ENCODE measurements around the gene LRRC4B. TPM values are rescaled to one million over a fixed set of nuclear protein-coding genes. Genes with fewer than 3 reads are reported as not detected.

The LRRC4B gene
- polyA plus RNA-seq, 4 donors = 1.1 to 5.4 (median 3.2) TPM; not detected in 1

- Histone ChIP-seq H3K4me1 (ENCODE audit: control insufficient read depth in 3 of 3, insufficient read depth in 2 of 3, low read depth in 1 of 3, low read length in 2 of 3) (no peaks in the 10 kb centered on the region), H3K4me3 (ENCODE audit: low read depth in 1 of 3, low read length in 3 of 3) (no peak overlapping the region), H3K36me3 (ENCODE audit: control insufficient read depth in 3 of 3, insufficient read depth in 2 of 3, low read depth in 1 of 3, low read length in 3 of 3) (no peaks in the 10 kb centered on the region), H3K27ac (ENCODE audit: low read depth in 1 of 3, low read length in 2 of 3) (no peak overlapping the region), H3K9me3 (ENCODE audit: control insufficient read depth in 2 of 2, insufficient read depth in 1 of 2, low read depth in 1 of 2, low read length in 1 of 2) (no peaks in the 10 kb centered on the region), H3K27me3 (ENCODE audit: control insufficient read depth in 3 of 3, insufficient read depth in 3 of 3, low read length in 3 of 3) (peaks cover 0 to 30% (median 20%) of the 10 kb centered on the region in 3 donors)
- FAIRE-seq = no peak
- no peak for DNase-seq
- 7 to 11% (median 10%) methylated on average over 28 to 36 of the region's 36 CpGs for WGBS, 3 donors
These were observed 2.0 kb downstream of the LRRC4B start for GRCh38 chr19:50565984-50566903.

GRCh38 chr19:50564229-50565105 lies 3.8 kb downstream of the LRRC4B start:
- Histone ChIP-seq H3K27ac (ENCODE audit: low read depth in 1 of 3, low read length in 2 of 3) (no peak overlapping the region), H3K4me3 (ENCODE audit: low read depth in 1 of 3, low read length in 3 of 3) (no peak overlapping the region), H3K27me3 (ENCODE audit: control insufficient read depth in 3 of 3, insufficient read depth in 3 of 3, low read length in 3 of 3) (peaks cover 0 to 30% (median 16%) of the 10 kb centered on the region in 3 donors), H3K36me3 (ENCODE audit: control insufficient read depth in 3 of 3, insufficient read depth in 2 of 3, low read depth in 1 of 3, low read length in 3 of 3) (no peaks in the 10 kb centered on the region), H3K4me1 (ENCODE audit: control insufficient read depth in 3 of 3, insufficient read depth in 2 of 3, low read depth in 1 of 3, low read length in 2 of 3) (no peaks in the 10 kb centered on the region), H3K9me3 (ENCODE audit: control insufficient read depth in 2 of 2, insufficient read depth in 1 of 2, low read depth in 1 of 2, low read length in 1 of 2) (no peaks in the 10 kb centered on the region)
- DNase-seq (no peak), FAIRE-seq (no peak)
- 32 to 54% (median 53%) methylated on average over 19 to 22 of the region's 22 CpGs for WGBS, 3 donors

DNA sequence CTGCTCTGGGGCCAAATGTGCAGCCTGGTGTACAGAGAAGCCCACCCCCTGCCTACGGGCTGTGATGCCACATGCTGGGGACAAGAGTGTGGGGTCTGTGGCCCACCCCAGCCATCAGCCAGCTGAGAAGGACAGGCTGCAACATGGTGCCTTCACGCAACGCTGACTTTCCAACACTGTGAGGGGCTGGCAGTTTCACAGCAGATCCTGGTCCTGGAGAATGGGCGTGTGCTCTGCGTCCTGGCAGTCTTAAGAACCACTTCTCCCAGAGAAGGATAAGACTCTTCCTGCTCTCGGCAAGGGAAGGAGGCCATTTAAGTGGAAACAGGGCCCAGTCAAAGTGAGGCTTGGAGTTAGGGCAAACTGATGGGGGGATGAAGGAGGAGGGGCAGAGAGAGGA lies 4.6 kb downstream of the LRRC4B start:
- H3K9me3 ChIP-seq (ENCODE audit: control insufficient read depth in 2 of 2, insufficient read depth in 1 of 2, low read depth in 1 of 2, low read length in 1 of 2) = no peaks in the 10 kb centered on the region
- no peak overlapping the region for H3K4me3 ChIP-seq (ENCODE audit: low read depth in 1 of 3, low read length in 3 of 3)
- FAIRE-seq (no peak), DNase-seq (no peak)
- 58 to 61% (median 58%) methylated on average over 4 to 6 of the region's 6 CpGs for WGBS, 3 donors
- H3K27me3 ChIP-seq (ENCODE audit: control insufficient read depth in 3 of 3, insufficient read depth in 3 of 3, low read length in 3 of 3) = peaks cover 0 to 27% (median 14%) of the 10 kb centered on the region in 3 donors
- no peaks in the 10 kb centered on the region for H3K4me1 ChIP-seq (ENCODE audit: control insufficient read depth in 3 of 3, insufficient read depth in 2 of 3, low read depth in 1 of 3, low read length in 2 of 3)
- no peak overlapping the region for H3K27ac ChIP-seq (ENCODE audit: low read depth in 1 of 3, low read length in 2 of 3)
- H3K36me3 ChIP-seq (ENCODE audit: control insufficient read depth in 3 of 3, insufficient read depth in 2 of 3, low read depth in 1 of 3, low read length in 3 of 3) = no peaks in the 10 kb centered on the region

GRCh38 chr19:50562996-50563395 lies 5.2 kb downstream of the LRRC4B start:
- WGBS, 3 donors = 80 to 84% (median 80%) methylated on average over 8 to 9 of the region's 9 CpGs
- H3K9me3 ChIP-seq (ENCODE audit: control insufficient read depth in 2 of 2, insufficient read depth in 1 of 2, low read depth in 1 of 2, low read length in 1 of 2) = no peaks in the 10 kb centered on the region
- no peak for FAIRE-seq
- no peak overlapping the region for H3K27ac ChIP-seq (ENCODE audit: low read depth in 1 of 3, low read length in 2 of 3)
- no peaks in the 10 kb centered on the region for H3K36me3 ChIP-seq (ENCODE audit: control insufficient read depth in 3 of 3, insufficient read depth in 2 of 3, low read depth in 1 of 3, low read length in 3 of 3)
- H3K4me1 ChIP-seq (ENCODE audit: control insufficient read depth in 3 of 3, insufficient read depth in 2 of 3, low read depth in 1 of 3, low read length in 2 of 3) = no peaks in the 10 kb centered on the region
- DNase-seq = no peak
- H3K4me3 ChIP-seq (ENCODE audit: low read depth in 1 of 3, low read length in 3 of 3) = no peak overlapping the region
- peaks cover 0 to 30% (median 14%) of the 10 kb centered on the region in 3 donors for H3K27me3 ChIP-seq (ENCODE audit: control insufficient read depth in 3 of 3, insufficient read depth in 3 of 3, low read length in 3 of 3)

- H3K9me3 ChIP-seq (ENCODE audit: control insufficient read depth in 2 of 2, insufficient read depth in 1 of 2, low read depth in 1 of 2, low read length in 1 of 2) = no peaks in the 10 kb centered on the region
- H3K27me3 ChIP-seq (ENCODE audit: control insufficient read depth in 3 of 3, insufficient read depth in 3 of 3, low read length in 3 of 3) = peaks cover 0 to 30% (median 14%) of the 10 kb centered on the region in 3 donors
- no peaks in the 10 kb centered on the region for H3K36me3 ChIP-seq (ENCODE audit: control insufficient read depth in 3 of 3, insufficient read depth in 2 of 3, low read depth in 1 of 3, low read length in 3 of 3)
- no peaks in the 10 kb centered on the region for H3K4me1 ChIP-seq (ENCODE audit: control insufficient read depth in 3 of 3, insufficient read depth in 2 of 3, low read depth in 1 of 3, low read length in 2 of 3)
- FAIRE-seq = no peak
- H3K4me3 ChIP-seq (ENCODE audit: low read depth in 1 of 3, low read length in 3 of 3) = no peak overlapping the region
- no peak for DNase-seq
- H3K27ac ChIP-seq (ENCODE audit: low read depth in 1 of 3, low read length in 2 of 3) = no peak overlapping the region
- WGBS, 3 donors = 27 to 62% (median 40%) methylated on average over 4 of the region's 4 CpGs
These were observed 5.9 kb downstream of the LRRC4B start for GRCh38 chr19:50562329-50562728.

GRCh38 chr19:50559636-50560035 lies 8.6 kb downstream of the LRRC4B start:
- Histone ChIP-seq H3K36me3 (ENCODE audit: control insufficient read depth in 3 of 3, insufficient read depth in 2 of 3, low read depth in 1 of 3, low read length in 3 of 3) (no peaks in the 10 kb centered on the region), H3K27me3 (ENCODE audit: control insufficient read depth in 3 of 3, insufficient read depth in 3 of 3, low read length in 3 of 3) (peaks cover 0 to 10% (median 6%) of the 10 kb centered on the region in 3 donors), H3K27ac (ENCODE audit: low read depth in 1 of 3, low read length in 2 of 3) (no peak overlapping the region), H3K4me3 (ENCODE audit: low read depth in 1 of 3, low read length in 3 of 3) (no peak overlapping the region), H3K4me1 (ENCODE audit: control insufficient read depth in 3 of 3, insufficient read depth in 2 of 3, low read depth in 1 of 3, low read length in 2 of 3) (peaks cover 0 to 5% (median 2%) of the 10 kb centered on the region in 3 donors), H3K9me3 (ENCODE audit: control insufficient read depth in 2 of 2, insufficient read depth in 1 of 2, low read depth in 1 of 2, low read length in 1 of 2) (no peaks in the 10 kb centered on the region)
- no peak for FAIRE-seq
- WGBS, 3 donors = 41 to 58% (median 48%) methylated on average over 10 of the region's 10 CpGs
- no peak for DNase-seq

DNA sequence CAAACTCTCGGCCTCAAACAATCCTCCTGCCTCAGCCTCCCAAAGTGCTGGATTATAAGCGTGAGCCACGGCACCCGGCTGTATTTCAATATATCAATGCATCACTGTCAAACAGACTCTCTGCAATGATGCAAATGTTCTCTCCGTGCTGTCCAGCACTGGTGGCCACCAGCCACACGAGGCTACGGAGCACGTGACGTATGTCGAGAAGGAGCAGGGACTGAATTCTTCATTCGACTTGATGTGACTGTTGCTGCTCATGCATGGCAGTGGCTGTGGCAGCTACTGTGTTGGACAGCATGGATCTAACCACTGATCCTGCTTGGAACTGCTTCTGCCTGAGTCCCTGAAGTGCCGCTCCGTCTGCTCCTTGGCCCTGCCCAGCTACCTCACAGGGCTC lies 9.8 kb downstream of the LRRC4B start:
- Histone ChIP-seq H3K4me1 (ENCODE audit: control insufficient read depth in 3 of 3, insufficient read depth in 2 of 3, low read depth in 1 of 3, low read length in 2 of 3) (peaks cover 0 to 5% (median 2%) of the 10 kb centered on the region in 3 donors), H3K27ac (ENCODE audit: low read depth in 1 of 3, low read length in 2 of 3) (no peak overlapping the region), H3K36me3 (ENCODE audit: control insufficient read depth in 3 of 3, insufficient read depth in 2 of 3, low read depth in 1 of 3, low read length in 3 of 3) (no peaks in the 10 kb centered on the region), H3K9me3 (ENCODE audit: control insufficient read depth in 2 of 2, insufficient read depth in 1 of 2, low read depth in 1 of 2, low read length in 1 of 2) (no peaks in the 10 kb centered on the region), H3K4me3 (ENCODE audit: low read depth in 1 of 3, low read length in 3 of 3) (no peak overlapping the region), H3K27me3 (ENCODE audit: control insufficient read depth in 3 of 3, insufficient read depth in 3 of 3, low read length in 3 of 3) (peaks cover 0 to 5% (median 4%) of the 10 kb centered on the region in 3 donors)
- no peak for DNase-seq
- no peak for FAIRE-seq
- WGBS, 3 donors = 84 to 91% (median 87%) methylated on average over 13 of the region's 13 CpGs

DNA sequence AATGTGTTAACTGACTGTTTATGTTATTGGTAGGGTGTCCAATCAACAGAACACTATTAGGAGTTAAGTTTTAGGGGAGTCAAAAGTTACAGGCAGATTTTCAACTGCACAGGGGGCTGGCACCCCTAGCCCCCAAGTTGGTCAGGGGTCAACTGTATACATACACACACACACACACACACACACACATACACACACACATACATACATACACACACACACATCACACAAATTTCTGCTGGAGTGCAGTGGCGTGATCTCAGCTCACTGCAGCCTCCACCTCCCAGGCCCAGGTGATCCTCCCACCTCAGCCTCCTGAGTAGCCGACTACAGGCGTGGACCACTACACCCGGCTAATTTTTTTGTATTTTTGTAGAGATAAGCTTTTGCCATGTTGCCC lies 10.2 kb downstream of the LRRC4B start:
- peaks cover 0 to 5% (median 2%) of the 10 kb centered on the region in 3 donors for H3K4me1 ChIP-seq (ENCODE audit: control insufficient read depth in 3 of 3, insufficient read depth in 2 of 3, low read depth in 1 of 3, low read length in 2 of 3)
- no peak overlapping the region for H3K27ac ChIP-seq (ENCODE audit: low read depth in 1 of 3, low read length in 2 of 3)
- no peaks in the 10 kb centered on the region for H3K36me3 ChIP-seq (ENCODE audit: control insufficient read depth in 3 of 3, insufficient read depth in 2 of 3, low read depth in 1 of 3, low read length in 3 of 3)
- DNase-seq (no peak), FAIRE-seq (no peak)
- H3K4me3 ChIP-seq (ENCODE audit: low read depth in 1 of 3, low read length in 3 of 3) = no peak overlapping the region
- WGBS, 3 donors = 80 to 91% (median 85%) methylated on average over 4 of the region's 4 CpGs
- H3K9me3 ChIP-seq (ENCODE audit: control insufficient read depth in 2 of 2, insufficient read depth in 1 of 2, low read depth in 1 of 2, low read length in 1 of 2) = no peaks in the 10 kb centered on the region
- H3K27me3 ChIP-seq (ENCODE audit: control insufficient read depth in 3 of 3, insufficient read depth in 3 of 3, low read length in 3 of 3) = peaks cover 0 to 5% (median 4%) of the 10 kb centered on the region in 3 donors

All from small intestine (tissue), 7 donors.